ENCODE results near the gene TMEM204.

Gene TMEM204

GRCh38 chr16:1548727-1549126 lies 15.3 kb downstream of the TMEM204 start:
- TF ChIP-seq RARB (CRISPR knock-in tag; IDR thresholded peaks at IDR 0.05) (no peak), ZNF70 (CRISPR knock-in tag; IDR thresholded peaks at IDR 0.05) (no peak), ARNTL (CRISPR knock-in tag; IDR thresholded peaks at IDR 0.05; ENCODE audit: borderline replicate concordance, low read depth) (no peak), OSR1 (CRISPR knock-in tag; IDR thresholded peaks at IDR 0.05) (no peak), ESRRG (CRISPR knock-in tag; IDR thresholded peaks at IDR 0.05) (no peak), TSHZ2 (CRISPR knock-in tag; IDR thresholded peaks at IDR 0.05) (no peak), ZNF565 (CRISPR knock-in tag; conservative IDR thresholded peaks at IDR 0.05; ENCODE audit: low read depth) (no peak), PPARA (CRISPR knock-in tag; IDR thresholded peaks at IDR 0.05; ENCODE audit: borderline replicate concordance) (no peak), TOX (CRISPR knock-in tag; IDR thresholded peaks at IDR 0.05; ENCODE audit: borderline replicate concordance) (no peak), ZFP30 (CRISPR knock-in tag; IDR thresholded peaks at IDR 0.05) (no peak), ISL1 (CRISPR knock-in tag; IDR thresholded peaks at IDR 0.05) (no peak), SNAI2 (CRISPR knock-in tag; IDR thresholded peaks at IDR 0.05) (no peak), ZFP3 (CRISPR knock-in tag; IDR thresholded peaks at IDR 0.05) (no peak), BACH2 (CRISPR knock-in tag; IDR thresholded peaks at IDR 0.05; ENCODE audit: borderline replicate concordance) (no peak), PATZ1 (CRISPR knock-in tag; IDR thresholded peaks at IDR 0.05; ENCODE audit: borderline replicate concordance) (no peak), POU6F1 (CRISPR knock-in tag; IDR thresholded peaks at IDR 0.05; ENCODE audit: borderline replicate concordance, low read depth) (no peak)
- no peak for ATAC-seq

- no peak for TF ChIP-seq OSR1 (CRISPR knock-in tag; IDR thresholded peaks at IDR 0.05)
- no peak for TF ChIP-seq POU6F1 (CRISPR knock-in tag; IDR thresholded peaks at IDR 0.05; ENCODE audit: borderline replicate concordance, low read depth)
- no peak for TF ChIP-seq BACH2 (CRISPR knock-in tag; IDR thresholded peaks at IDR 0.05; ENCODE audit: borderline replicate concordance)
- no peak for TF ChIP-seq ZNF565 (CRISPR knock-in tag; conservative IDR thresholded peaks at IDR 0.05; ENCODE audit: low read depth)
- no peak for TF ChIP-seq GLIS3 (CRISPR knock-in tag; IDR thresholded peaks at IDR 0.05)
- no peak for ATAC-seq
These were observed 16.6 kb downstream of the TMEM204 start for GRCh38 chr16:1550069-1550468.

- ATAC-seq = no peak
- TF ChIP-seq ZNF565 (CRISPR knock-in tag; conservative IDR thresholded peaks at IDR 0.05; ENCODE audit: low read depth) (no peak), ZFP30 (CRISPR knock-in tag; IDR thresholded peaks at IDR 0.05) (no peak), CREB5 (CRISPR knock-in tag; IDR thresholded peaks at IDR 0.05; ENCODE audit: low read depth) (no peak), CSRNP3 (CRISPR knock-in tag; IDR thresholded peaks at IDR 0.05) (no peak), ARNTL (CRISPR knock-in tag; IDR thresholded peaks at IDR 0.05; ENCODE audit: borderline replicate concordance, low read depth) (no peak), BACH2 (CRISPR knock-in tag; IDR thresholded peaks at IDR 0.05; ENCODE audit: borderline replicate concordance) (no peak), RARB (CRISPR knock-in tag; IDR thresholded peaks at IDR 0.05) (no peak), ESRRG (CRISPR knock-in tag; IDR thresholded peaks at IDR 0.05) (no peak), PATZ1 (CRISPR knock-in tag; IDR thresholded peaks at IDR 0.05; ENCODE audit: borderline replicate concordance) (no peak), PPARA (CRISPR knock-in tag; IDR thresholded peaks at IDR 0.05; ENCODE audit: borderline replicate concordance) (no peak), TSHZ2 (CRISPR knock-in tag; IDR thresholded peaks at IDR 0.05) (no peak), ZFP3 (CRISPR knock-in tag; IDR thresholded peaks at IDR 0.05) (no peak), GLIS3 (CRISPR knock-in tag; IDR thresholded peaks at IDR 0.05) (no peak), OSR1 (CRISPR knock-in tag; IDR thresholded peaks at IDR 0.05) (no peak), ZC3H10 (CRISPR knock-in tag; IDR thresholded peaks at IDR 0.05) (no peak)
These were observed 17.2 kb downstream of the TMEM204 start for GRCh38 chr16:1550696-1551095.
